H1 (cell line): Measurements from ENCODE around the gene FRRS1L.

Experiments
- CTBP2 ChIP-seq: IDR thresholded peaks from 2 replicates; pipeline ENCODE4 v1.7.0; 2011; ENCODE audit warnings: borderline replicate concordance, mild to moderate bottlenecking, moderate library complexity, mixed read lengths, low read length; ENCODE audit not compliant: insufficient read depth, insufficient read length
- EZH2 ChIP-seq: fragments of 200-600 bp; sonication (generic); IDR thresholded peaks from 2 replicates; pipeline ENCODE4 v1.7.1; 2012; ENCODE audit warnings: low read depth, mild to moderate bottlenecking, moderate library complexity, low read length, inconsistent platforms; ENCODE audit not compliant: severe bottlenecking
- POLR2A ChIP-seq, 2 experiments: IDR thresholded peaks; 1 replicate in 1 of 2; 2 replicates in 1 of 2; pipeline ENCODE4 v1.6.1; 2011; ENCODE audit warnings: low read depth in 2 of 2, low read length in 2 of 2, mild to moderate bottlenecking in 2 of 2; ENCODE audit errors: control extremely low read depth in 1 of 2
- POLR2AphosphoS5 ChIP-seq: IDR thresholded peaks from 2 replicates; pipeline ENCODE4 v1.6.1; 2011; ENCODE audit warnings: low read depth, low read length
- RXRA ChIP-seq: IDR thresholded peaks from 2 replicates; pipeline ENCODE4 v1.6.1; 2011; ENCODE audit warnings: low read depth, mild to moderate bottlenecking, low read length, moderate library complexity; ENCODE audit not compliant: insufficient read depth
- TAF1 ChIP-seq: IDR thresholded peaks from 2 replicates; pipeline ENCODE4 v1.6.1; 2011; ENCODE audit warnings: mild to moderate bottlenecking, low read depth, low read length
- TEAD4 ChIP-seq: IDR thresholded peaks from 2 replicates; pipeline ENCODE4 v1.6.1; 2012; ENCODE audit warnings: low read depth, low read length, inconsistent platforms, mixed read lengths
- TF ChIP-seq, protein P1 (sequence below), 3 experiments: IDR thresholded peaks; 1 replicate in 2 of 3; 2 replicates in 1 of 3; pipeline versions ENCODE4 v1.5.1 to v1.6.1; 2011; ENCODE audit warnings: low read length in 3 of 3, mild to moderate bottlenecking in 3 of 3, inconsistent platforms in 2 of 3, low read depth in 1 of 3, moderate library complexity in 1 of 3; ENCODE audit not compliant: insufficient read depth in 1 of 3; ENCODE audit errors: control extremely low read depth in 1 of 3
- TF ChIP-seq, protein P2 (sequence below): IDR thresholded peaks from 2 replicates; pipeline ENCODE4 v1.6.1; 2012; ENCODE audit warnings: inconsistent platforms

DNA sequence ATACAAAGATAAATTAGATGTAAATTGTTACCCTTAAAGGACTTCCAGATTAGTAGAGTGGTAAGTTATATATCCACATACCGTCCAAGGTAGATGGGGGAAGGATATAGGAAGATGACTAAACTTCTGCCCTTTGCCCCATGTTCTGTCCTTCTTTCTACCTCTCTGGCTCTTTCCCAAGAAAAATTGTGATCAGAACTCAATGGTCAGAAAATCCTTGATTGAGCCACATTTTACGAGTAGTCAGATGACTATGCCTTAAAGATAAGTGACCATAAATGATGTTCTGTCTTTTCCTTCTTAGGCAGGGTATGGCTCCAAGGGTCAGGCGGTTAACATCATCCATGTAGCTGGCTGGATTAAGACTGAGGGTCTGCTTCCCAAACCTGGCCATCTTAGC is 4.4 kb downstream of the FRRS1L start:
- TF ChIP-seq RXRA: no peak
- TF ChIP-seq, protein P1, sequence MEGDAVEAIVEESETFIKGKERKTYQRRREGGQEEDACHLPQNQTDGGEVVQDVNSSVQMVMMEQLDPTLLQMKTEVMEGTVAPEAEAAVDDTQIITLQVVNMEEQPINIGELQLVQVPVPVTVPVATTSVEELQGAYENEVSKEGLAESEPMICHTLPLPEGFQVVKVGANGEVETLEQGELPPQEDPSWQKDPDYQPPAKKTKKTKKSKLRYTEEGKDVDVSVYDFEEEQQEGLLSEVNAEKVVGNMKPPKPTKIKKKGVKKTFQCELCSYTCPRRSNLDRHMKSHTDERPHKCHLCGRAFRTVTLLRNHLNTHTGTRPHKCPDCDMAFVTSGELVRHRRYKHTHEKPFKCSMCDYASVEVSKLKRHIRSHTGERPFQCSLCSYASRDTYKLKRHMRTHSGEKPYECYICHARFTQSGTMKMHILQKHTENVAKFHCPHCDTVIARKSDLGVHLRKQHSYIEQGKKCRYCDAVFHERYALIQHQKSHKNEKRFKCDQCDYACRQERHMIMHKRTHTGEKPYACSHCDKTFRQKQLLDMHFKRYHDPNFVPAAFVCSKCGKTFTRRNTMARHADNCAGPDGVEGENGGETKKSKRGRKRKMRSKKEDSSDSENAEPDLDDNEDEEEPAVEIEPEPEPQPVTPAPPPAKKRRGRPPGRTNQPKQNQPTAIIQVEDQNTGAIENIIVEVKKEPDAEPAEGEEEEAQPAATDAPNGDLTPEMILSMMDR (IDR thresholded peaks at IDR 0.05; ENCODE audit: control extremely low read depth in 1 of 3, insufficient read depth in 1 of 3, low read depth in 1 of 3, low read length in 3 of 3): no peak
- TF ChIP-seq, protein P2, sequence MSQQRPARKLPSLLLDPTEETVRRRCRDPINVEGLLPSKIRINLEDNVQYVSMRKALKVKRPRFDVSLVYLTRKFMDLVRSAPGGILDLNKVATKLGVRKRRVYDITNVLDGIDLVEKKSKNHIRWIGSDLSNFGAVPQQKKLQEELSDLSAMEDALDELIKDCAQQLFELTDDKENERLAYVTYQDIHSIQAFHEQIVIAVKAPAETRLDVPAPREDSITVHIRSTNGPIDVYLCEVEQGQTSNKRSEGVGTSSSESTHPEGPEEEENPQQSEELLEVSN: no peak
- TF ChIP-seq TEAD4: no peak
- no peak for TF ChIP-seq EZH2
- no peak for TF ChIP-seq CTBP2
- TF ChIP-seq TAF1: no peak
- no peak for TF ChIP-seq POLR2A (IDR thresholded peaks at IDR 0.05; ENCODE audit: control extremely low read depth in 1 of 2, low read depth in 2 of 2, low read length in 2 of 2)
- no peak for TF ChIP-seq POLR2AphosphoS5
